ENCODE results near the gene EIF4EBP3.

EIF4EBP3 gene

DNA sequence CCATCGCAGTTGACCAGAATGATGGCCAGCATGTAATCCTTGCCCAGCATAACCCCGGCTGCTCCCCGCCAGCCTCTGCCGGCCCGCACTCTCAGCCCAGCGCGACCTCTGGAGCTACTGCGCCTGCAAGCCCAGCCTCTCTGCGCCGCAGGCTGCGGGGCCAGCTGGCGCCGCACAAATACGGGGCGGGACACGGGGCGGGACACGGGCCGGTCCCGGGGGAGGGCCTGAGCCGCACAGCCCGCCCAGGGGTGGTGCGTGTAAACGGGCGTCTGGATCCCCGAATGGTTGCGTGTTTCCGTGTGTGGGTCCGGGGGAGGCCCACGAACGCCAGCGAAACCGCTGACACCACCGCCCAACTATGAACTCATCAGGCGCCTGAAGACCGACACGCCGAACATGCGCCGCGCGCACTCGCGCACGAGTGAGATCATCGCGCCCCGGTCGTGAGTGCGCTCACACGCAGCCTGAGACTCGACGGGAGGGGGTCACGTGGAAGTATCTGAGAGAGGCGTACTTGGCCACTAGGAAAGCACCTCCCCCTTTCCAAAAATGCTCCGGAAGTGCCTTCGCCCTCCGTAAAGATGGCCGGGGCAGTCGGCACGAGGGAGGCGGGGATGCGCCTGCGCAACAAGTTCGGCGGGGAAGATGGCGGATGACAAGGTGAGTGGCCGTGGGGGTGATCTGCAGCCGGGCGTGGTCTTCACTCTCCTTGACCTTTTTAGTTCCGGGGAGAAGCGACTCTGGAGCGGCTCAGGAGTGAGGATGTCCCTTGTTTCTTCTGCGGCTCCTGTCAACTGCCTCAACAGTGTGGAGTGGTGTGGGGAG lies 16.9 kb downstream of the EIF4EBP3 start, which contains the start of the genes APBB3 and SLC35A4:
Gene APBB3 (minus strand): TSS at position 403 of the 828 bp plus-strand sequence. CDS start 353 bp downstream, at position 50.
Gene SLC35A4 (plus strand): TSS at position 633 of the 828 bp plus-strand sequence. CDS start 2,342 bp downstream, outside the sequence.
- peak; percentile 94 for TF ChIP-seq MYC (IDR thresholded peaks at IDR 0.05; ENCODE audit: low read depth, low read length)
- peak; percentile 80 for TF ChIP-seq POLR2A (IDR thresholded peaks at IDR 0.05; ENCODE audit: extremely low read depth, insufficient read length)
- TF ChIP-seq, protein P1, sequence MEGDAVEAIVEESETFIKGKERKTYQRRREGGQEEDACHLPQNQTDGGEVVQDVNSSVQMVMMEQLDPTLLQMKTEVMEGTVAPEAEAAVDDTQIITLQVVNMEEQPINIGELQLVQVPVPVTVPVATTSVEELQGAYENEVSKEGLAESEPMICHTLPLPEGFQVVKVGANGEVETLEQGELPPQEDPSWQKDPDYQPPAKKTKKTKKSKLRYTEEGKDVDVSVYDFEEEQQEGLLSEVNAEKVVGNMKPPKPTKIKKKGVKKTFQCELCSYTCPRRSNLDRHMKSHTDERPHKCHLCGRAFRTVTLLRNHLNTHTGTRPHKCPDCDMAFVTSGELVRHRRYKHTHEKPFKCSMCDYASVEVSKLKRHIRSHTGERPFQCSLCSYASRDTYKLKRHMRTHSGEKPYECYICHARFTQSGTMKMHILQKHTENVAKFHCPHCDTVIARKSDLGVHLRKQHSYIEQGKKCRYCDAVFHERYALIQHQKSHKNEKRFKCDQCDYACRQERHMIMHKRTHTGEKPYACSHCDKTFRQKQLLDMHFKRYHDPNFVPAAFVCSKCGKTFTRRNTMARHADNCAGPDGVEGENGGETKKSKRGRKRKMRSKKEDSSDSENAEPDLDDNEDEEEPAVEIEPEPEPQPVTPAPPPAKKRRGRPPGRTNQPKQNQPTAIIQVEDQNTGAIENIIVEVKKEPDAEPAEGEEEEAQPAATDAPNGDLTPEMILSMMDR (IDR thresholded peaks at IDR 0.05; ENCODE audit: low read depth, low read length) = no peak
- peak; percentile 98 for TF ChIP-seq MAX (IDR thresholded peaks at IDR 0.05; ENCODE audit: low read depth, low read length)
- peak; percentile 97 for DNase-seq (ENCODE audit: low read depth)

DNA sequence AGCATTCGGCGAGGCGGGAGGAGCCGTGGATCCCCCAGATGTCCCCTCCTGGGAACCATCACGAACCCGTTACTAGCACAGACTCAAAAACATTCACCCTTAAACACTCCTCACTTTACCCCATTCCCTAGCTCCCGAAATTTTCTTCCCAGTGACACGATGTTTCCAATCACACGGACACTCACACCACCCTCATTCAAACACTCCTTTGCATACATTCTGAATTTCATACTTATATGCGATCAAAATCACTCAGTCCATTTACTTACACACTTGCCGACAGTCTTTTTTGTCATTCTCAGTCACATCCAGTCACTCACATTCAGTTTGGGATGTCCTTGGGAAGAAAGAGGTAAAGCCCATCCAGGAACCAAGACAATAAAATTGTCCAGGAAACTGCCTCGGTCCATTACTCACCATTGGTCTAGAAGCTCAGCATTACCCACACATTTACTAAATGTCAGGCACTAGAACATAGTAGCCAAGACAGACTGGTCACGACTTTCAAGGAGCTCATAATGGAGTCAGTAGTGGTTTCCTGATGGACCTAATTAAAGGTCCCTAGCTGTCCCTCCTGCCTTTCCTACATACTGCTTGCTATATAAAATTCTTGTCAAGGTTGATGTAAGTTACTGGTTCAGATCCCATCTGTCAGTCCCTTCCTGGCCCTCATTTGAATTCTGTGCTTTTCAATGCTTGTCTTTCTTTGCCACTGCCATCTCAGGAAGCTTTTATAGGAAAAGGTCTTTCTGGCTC lies 17.7 kb downstream of the EIF4EBP3 start:
- TF ChIP-seq, protein P1 (IDR thresholded peaks at IDR 0.05; ENCODE audit: low read depth, low read length) = no peak
- TF ChIP-seq MYC (IDR thresholded peaks at IDR 0.05; ENCODE audit: low read depth, low read length) (no peak), POLR2A (IDR thresholded peaks at IDR 0.05; ENCODE audit: extremely low read depth, insufficient read length) (no peak), MAX (IDR thresholded peaks at IDR 0.05; ENCODE audit: low read depth, low read length) (no peak)
- peak overlapping the region; percentile 95 for H3K4me3 ChIP-seq (ENCODE audit: low read depth, low read length)
- no peak for DNase-seq (ENCODE audit: low read depth)

More for the DNA sequence above, 16.9 kb downstream of the EIF4EBP3 start, which contains the start of the genes APBB3 and SLC35A4:
- peak within 1 kb of the TSS; percentile 95 for H3K4me3 ChIP-seq (ENCODE audit: low read depth, low read length)

- TF ChIP-seq MYC (IDR thresholded peaks at IDR 0.05; ENCODE audit: low read depth, low read length) = no peak
- TF ChIP-seq POLR2A (IDR thresholded peaks at IDR 0.05; ENCODE audit: extremely low read depth, insufficient read length) = no peak
- TF ChIP-seq MAX (IDR thresholded peaks at IDR 0.05; ENCODE audit: low read depth, low read length) = no peak
- TF ChIP-seq, protein P1 (IDR thresholded peaks at IDR 0.05; ENCODE audit: low read depth, low read length) = no peak
- peak overlapping the region; percentile 95 for H3K4me3 ChIP-seq (ENCODE audit: low read depth, low read length)
- DNase-seq (ENCODE audit: low read depth) = no peak
These were observed 18.3 kb downstream of the EIF4EBP3 start for GRCh38 chr5:140565780-140566095.

- TF ChIP-seq POLR2A (IDR thresholded peaks at IDR 0.05; ENCODE audit: extremely low read depth, insufficient read length) (no peak), MYC (IDR thresholded peaks at IDR 0.05; ENCODE audit: low read depth, low read length) (no peak), MAX (IDR thresholded peaks at IDR 0.05; ENCODE audit: low read depth, low read length) (no peak)
- TF ChIP-seq, protein P1 (IDR thresholded peaks at IDR 0.05; ENCODE audit: low read depth, low read length) = no peak
- H3K4me3 ChIP-seq (ENCODE audit: low read depth, low read length) = no peak overlapping the region
- no peak for DNase-seq (ENCODE audit: low read depth)
These were observed 19.2 kb downstream of the EIF4EBP3 start for GRCh38 chr5:140566665-140567064.

DNA sequence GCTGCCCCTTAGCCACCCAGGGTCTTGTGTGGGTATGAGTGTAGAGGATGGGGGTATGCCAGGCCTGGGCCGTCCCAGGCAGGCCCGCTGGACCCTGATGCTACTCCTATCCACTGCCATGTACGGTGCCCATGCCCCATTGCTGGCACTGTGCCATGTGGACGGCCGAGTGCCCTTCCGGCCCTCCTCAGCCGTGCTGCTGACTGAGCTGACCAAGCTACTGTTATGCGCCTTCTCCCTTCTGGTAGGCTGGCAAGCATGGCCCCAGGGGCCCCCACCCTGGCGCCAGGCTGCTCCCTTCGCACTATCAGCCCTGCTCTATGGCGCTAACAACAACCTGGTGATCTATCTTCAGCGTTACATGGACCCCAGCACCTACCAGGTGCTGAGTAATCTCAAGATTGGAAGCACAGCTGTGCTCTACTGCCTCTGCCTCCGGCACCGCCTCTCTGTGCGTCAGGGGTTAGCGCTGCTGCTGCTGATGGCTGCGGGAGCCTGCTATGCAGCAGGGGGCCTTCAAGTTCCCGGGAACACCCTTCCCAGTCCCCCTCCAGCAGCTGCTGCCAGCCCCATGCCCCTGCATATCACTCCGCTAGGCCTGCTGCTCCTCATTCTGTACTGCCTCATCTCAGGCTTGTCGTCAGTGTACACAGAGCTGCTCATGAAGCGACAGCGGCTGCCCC lies 19.8 kb downstream of the EIF4EBP3 start:
- no peak for DNase-seq (ENCODE audit: low read depth)
- H3K4me3 ChIP-seq (ENCODE audit: low read depth, low read length) = no peak overlapping the region
- TF ChIP-seq, protein P1 (IDR thresholded peaks at IDR 0.05; ENCODE audit: low read depth, low read length) = no peak
- TF ChIP-seq MYC (IDR thresholded peaks at IDR 0.05; ENCODE audit: low read depth, low read length) (no peak), POLR2A (IDR thresholded peaks at IDR 0.05; ENCODE audit: extremely low read depth, insufficient read length) (no peak), MAX (IDR thresholded peaks at IDR 0.05; ENCODE audit: low read depth, low read length) (no peak)
